Left ventricle myocardium inferior (tissue), 1 donor: ENCODE measurements around the gene TAF8. TPM values are rescaled to one million over a fixed set of nuclear protein-coding genes. Genes with fewer than 3 reads are reported as not detected.

Experiments
- DNase-seq: peaks from one replicate; pipeline ENCODE4 v3.0.0-alpha.2; 2020
- H3K27ac ChIP-seq: fragments of 200-600 bp; replicated peaks from 2 replicates; pipeline ENCODE4 v1.8.0; 2021
- H3K27me3 ChIP-seq: fragments of 200-600 bp; 2 replicates; pipeline ENCODE4 v1.8.0; 2021; ENCODE audit warnings: low read depth
- H3K36me3 ChIP-seq: fragments of 200-600 bp; 2 replicates; pipeline ENCODE4 v1.8.0; 2021
- H3K4me1 ChIP-seq: fragments of 200-600 bp; 2 replicates; pipeline ENCODE4 v1.8.0; 2021
- H3K4me3 ChIP-seq: fragments of 200-600 bp; 2 replicates; pipeline ENCODE4 v1.8.0; 2021; ENCODE audit warnings: mild to moderate bottlenecking, moderate library complexity
- H3K9me3 ChIP-seq: fragments of 200-600 bp; replicated peaks from 2 replicates; pipeline ENCODE4 v1.8.0; 2021
- intact Hi-C: fragments of 100-400 bp; cut with micrococcal nuclease; formaldehyde crosslinking; loops from one replicate; pipeline ENCODE4 v1.11.0; 2022
- total RNA-seq: library from RNA; stranded (reverse); fragmentation: NEBNext Ultra II Directional; extraction: Animal tissue kit (Norgen Biotek cat#: 25700); gene quantifications from one replicate; pipeline ENCODE4 v1.2.1, GENCODE V29; 2021
- TF ChIP-seq, protein P1 (sequence below): fragments of 200-600 bp; IDR thresholded peaks from 2 replicates; pipeline ENCODE4 v1.8.0; 2021; ENCODE audit warnings: antibody characterized with exemption, mild to moderate bottlenecking, borderline replicate concordance
- donor health status: DM: no; HTN: yes; CAD: no; lungs with severe emphysema.

The TAF8 gene
- total RNA-seq, 1 donor from 2014 or later, result 28.5 TPM

DNA sequence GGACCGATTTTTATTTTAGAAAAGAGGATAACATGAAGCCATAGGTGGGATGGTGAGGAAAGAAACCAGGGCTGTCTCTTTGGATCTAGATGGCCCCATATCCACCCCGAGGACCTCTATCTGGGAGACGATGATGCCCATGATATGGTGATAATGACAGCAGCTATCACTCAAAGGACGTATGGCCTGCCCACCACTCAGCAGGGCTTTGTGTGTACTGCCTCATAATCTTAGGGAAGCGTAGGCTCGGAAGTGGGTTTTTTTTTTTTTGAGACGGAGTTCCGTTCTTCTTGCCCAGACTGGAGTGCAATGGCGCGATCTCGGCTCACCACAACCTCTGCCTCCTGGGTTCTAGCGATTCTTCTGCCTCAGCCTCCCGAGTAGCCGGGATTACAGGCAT lies 8.2 kb upstream of the TAF8 start:
- no peak for DNase-seq
- H3K9me3 ChIP-seq, result no peaks in the 10 kb centered on the region
- H3K27ac ChIP-seq, result peak overlapping the region; percentile 83
- intact Hi-C loops, result loop anchor here (5.0 to 10.0 kb wide), 3 partner anchors 105 to 257 kb away; partner anchors contain the start of genes PRICKLE4 and TOMM6
- no peaks in the 10 kb centered on the region for H3K27me3 ChIP-seq
- peak overlapping the region; percentile 22 for H3K4me3 ChIP-seq
- no peaks in the 10 kb centered on the region for H3K36me3 ChIP-seq
- peaks cover 83% of the 10 kb centered on the region for H3K4me1 ChIP-seq
- TF ChIP-seq, protein P1, sequence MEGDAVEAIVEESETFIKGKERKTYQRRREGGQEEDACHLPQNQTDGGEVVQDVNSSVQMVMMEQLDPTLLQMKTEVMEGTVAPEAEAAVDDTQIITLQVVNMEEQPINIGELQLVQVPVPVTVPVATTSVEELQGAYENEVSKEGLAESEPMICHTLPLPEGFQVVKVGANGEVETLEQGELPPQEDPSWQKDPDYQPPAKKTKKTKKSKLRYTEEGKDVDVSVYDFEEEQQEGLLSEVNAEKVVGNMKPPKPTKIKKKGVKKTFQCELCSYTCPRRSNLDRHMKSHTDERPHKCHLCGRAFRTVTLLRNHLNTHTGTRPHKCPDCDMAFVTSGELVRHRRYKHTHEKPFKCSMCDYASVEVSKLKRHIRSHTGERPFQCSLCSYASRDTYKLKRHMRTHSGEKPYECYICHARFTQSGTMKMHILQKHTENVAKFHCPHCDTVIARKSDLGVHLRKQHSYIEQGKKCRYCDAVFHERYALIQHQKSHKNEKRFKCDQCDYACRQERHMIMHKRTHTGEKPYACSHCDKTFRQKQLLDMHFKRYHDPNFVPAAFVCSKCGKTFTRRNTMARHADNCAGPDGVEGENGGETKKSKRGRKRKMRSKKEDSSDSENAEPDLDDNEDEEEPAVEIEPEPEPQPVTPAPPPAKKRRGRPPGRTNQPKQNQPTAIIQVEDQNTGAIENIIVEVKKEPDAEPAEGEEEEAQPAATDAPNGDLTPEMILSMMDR, result no peak

DNA sequence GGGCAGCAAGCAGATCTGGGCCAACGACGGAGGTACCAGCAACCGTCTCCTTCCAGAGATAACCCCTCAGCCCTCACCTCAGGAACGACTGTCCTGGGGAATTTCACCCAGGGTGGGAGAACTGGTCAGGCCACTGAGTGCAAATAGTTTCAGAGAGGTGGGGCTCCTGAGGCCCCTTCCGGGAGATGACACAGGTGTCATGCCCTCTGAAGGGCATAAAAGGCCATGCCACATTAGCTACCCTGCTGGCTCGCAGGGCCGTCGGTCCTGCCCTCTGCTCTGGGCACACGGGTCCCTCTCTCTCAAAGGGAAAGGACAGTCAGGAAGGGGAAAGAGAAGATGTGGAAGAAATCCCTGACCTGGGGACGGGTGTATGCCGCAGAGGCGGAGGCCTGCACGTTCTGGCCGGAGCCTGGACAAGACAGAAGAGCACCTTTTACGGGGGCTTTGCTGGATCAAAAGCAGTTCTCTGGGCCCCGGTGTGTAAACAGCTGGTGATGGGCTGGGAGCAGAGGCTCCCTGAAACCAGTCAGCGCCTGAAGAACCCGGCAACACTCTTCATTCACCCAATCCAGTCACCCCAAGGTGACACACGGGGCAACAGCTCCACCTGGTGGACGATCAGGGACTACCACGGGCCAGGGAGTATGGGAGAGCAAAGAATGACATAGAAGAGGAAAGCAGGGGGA lies 6.4 kb upstream of the TAF8 start:
- no peaks in the 10 kb centered on the region for H3K36me3 ChIP-seq
- peak overlapping the region; percentile 38 for H3K4me3 ChIP-seq
- TF ChIP-seq, protein P1, result peak; percentile 98
- intact Hi-C loops, result loop anchor here (5.0 to 10.0 kb wide), 3 partner anchors 107 to 259 kb away; partner anchors contain the start of genes PRICKLE4 and TOMM6
- H3K9me3 ChIP-seq, result no peaks in the 10 kb centered on the region
- H3K27ac ChIP-seq, result peak overlapping the region; percentile 97
- peaks cover 98% of the 10 kb centered on the region for H3K4me1 ChIP-seq
- peak; percentile 86 for DNase-seq
- H3K27me3 ChIP-seq, result no peaks in the 10 kb centered on the region

DNA sequence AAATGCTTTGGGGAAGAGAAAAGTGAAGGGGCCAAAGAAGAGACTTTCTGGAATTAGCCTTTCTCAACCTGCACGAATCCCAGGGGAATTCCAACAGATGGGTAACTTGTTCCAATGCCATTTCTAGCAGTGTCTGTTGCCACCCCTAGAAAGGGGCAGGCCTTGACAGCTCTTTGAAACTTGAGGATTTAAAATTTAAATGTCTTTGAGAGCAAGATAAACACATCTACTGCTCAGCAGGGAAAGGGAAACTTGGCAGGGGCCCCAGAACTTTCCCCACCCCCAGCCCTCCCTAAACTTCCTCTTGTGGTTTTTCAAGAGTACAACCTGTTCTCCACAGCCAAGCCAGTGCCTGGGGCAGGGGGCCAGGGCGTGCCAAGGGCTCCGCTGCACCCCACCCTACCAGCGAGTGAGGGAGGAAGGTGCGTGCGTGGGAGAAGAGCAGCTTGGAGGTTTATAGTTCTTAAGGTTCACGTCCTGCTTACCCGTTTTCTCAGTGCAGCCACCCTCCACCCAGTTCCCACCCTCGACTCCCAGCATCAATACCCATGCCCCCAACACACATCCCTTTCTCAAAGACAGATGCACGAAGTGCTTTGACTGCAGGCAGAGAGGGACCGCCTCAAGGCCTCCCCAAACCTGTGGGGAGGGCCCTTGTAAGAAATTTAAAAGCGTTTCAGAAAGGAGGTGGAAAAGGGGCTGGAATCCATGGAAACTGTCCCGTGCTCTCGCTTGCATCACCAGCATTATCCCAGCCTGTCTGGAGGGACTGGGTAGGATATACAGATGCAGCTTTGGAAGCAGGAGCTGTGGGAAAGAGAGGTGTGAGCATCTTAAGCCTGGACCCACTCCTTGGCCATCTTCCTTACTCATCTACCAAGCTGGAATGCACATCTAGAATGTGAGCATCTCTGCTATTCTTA lies 4.5 kb upstream of the TAF8 start:
- DNase-seq, result peak; percentile 96
- TF ChIP-seq, protein P1, result no peak
- Histone ChIP-seq H3K27ac (peak overlapping the region; percentile 97), H3K9me3 (no peaks in the 10 kb centered on the region), H3K36me3 (no peaks in the 10 kb centered on the region), H3K4me3 (peak overlapping the region; percentile 83), H3K27me3 (no peaks in the 10 kb centered on the region), H3K4me1 (peaks cover 98% of the 10 kb centered on the region)
- intact Hi-C loops, result loop anchor here (10.0 kb wide), 1 partner anchor 261 kb away; the partner anchor contains the start of genes PRICKLE4 and TOMM6

DNA sequence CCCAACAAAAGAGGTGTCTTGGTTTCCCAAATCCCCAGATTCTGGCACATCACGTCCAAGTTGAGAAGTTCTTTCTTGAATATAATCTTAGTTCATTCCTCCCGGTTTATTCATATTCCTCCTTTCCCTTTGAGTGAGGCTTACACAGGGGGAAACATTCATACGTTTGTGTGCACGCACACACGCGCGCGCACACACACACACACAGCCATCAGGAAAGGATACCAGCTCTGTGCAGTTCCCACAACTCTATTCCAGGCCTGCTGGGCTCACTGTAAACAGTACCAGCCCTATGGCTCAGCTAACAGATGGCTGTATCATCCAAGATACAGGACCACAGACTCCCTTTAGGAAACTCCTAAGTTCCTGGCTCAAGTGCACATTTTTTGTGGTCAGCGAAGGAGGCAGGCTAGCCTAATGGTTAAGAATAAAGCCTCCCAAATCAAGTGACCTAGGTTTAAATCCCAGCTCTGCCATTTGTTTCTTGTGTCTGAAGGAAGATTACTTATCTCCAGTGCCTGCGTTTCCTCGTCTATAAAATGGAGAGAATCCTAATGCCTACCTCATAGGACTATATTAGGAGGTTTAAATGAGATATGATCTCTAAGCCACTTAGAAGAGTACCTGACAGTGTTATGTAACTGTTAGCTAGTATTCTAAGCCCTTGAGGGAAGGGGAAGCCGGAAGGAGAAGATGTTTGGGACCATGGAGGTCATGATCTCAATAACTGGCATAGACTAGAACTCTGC lies 3.7 kb upstream of the TAF8 start:
- H3K36me3 ChIP-seq, result peaks cover 1% of the 10 kb centered on the region
- intact Hi-C loops, result loop anchor here (10.0 kb wide), 1 partner anchor 262 kb away; the partner anchor contains the start of genes PRICKLE4 and TOMM6
- no peaks in the 10 kb centered on the region for H3K9me3 ChIP-seq
- TF ChIP-seq, protein P1, result no peak
- peak overlapping the region; percentile 97 for H3K27ac ChIP-seq
- H3K27me3 ChIP-seq, result no peaks in the 10 kb centered on the region
- peaks cover 98% of the 10 kb centered on the region for H3K4me1 ChIP-seq
- peak overlapping the region; percentile 83 for H3K4me3 ChIP-seq
- DNase-seq, result no peak

DNA sequence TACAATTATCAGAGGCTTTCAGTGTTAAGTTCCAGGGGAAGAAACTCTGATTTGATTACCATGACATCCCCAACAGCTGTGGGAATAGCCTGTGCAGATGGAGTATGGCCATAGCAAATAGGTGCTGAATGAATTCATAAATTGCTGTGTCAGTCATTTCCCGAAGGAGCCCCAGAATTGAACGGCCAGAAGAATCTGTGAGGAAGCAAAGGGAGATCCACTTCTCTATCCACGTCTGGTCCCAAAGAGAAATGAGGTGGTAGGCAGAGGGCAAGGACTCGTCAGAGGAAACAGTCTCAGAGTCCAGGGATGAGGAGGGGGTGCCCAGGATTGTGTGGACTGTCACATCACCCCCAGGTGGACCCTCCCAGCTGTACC lies 3.1 kb upstream of the TAF8 start:
- H3K4me1 ChIP-seq, result peaks cover 98% of the 10 kb centered on the region
- intact Hi-C loops, result loop anchor here (10.0 kb wide), 1 partner anchor 262 kb away; the partner anchor contains the start of genes PRICKLE4 and TOMM6
- H3K27me3 ChIP-seq, result no peaks in the 10 kb centered on the region
- TF ChIP-seq, protein P1, result no peak
- no peaks in the 10 kb centered on the region for H3K9me3 ChIP-seq
- peak overlapping the region; percentile 97 for H3K27ac ChIP-seq
- peak overlapping the region; percentile 83 for H3K4me3 ChIP-seq
- H3K36me3 ChIP-seq, result peaks cover 7% of the 10 kb centered on the region
- DNase-seq, result no peak
